ENCODE results near the gene ABLIM3. TPM values are rescaled to one million over a fixed set of nuclear protein-coding genes. Genes with fewer than 3 reads are reported as not detected.
A peak's percentile ranks its signal among the peaks of the same experiment; 100 is the strongest.

ABLIM3 gene
- total RNA-seq, 1 donor from 2014 or later = 3.9 TPM

GRCh38 chr5:149203921-149204441 is 62.7 kb downstream of the ABLIM3 start:
- peak overlapping the region; percentile 32 for H3K27ac ChIP-seq (ENCODE audit: low read depth, low read length)
- no peak overlapping the region for H3K4me2 ChIP-seq (ENCODE audit: low read length)
- no peak overlapping the region for H2AFZ ChIP-seq (ENCODE audit: low read depth, low read length)
- Mint-ChIP-seq H3K27ac (ENCODE audit: unreplicated experiment) (no peak overlapping the region), H3K27me3 (ENCODE audit: low read depth, unreplicated experiment) (peaks cover under 1% of the 10 kb centered on the region), H3K4me1 (ENCODE audit: low read depth, unreplicated experiment) (peaks cover 9% of the 10 kb centered on the region), H3K4me3 (ENCODE audit: unreplicated experiment) (no peak overlapping the region), H3K9me3 (ENCODE audit: unreplicated experiment) (no peaks in the 10 kb centered on the region), H3K36me3 (ENCODE audit: low read depth, unreplicated experiment) (no peaks in the 10 kb centered on the region)
- FAIRE-seq (peak; percentile 60), DNase-seq (ENCODE audit: low read depth) (peak; percentile 80)
- no peaks in the 10 kb centered on the region for H3K79me2 ChIP-seq (ENCODE audit: insufficient read depth, low read length)
- no peaks in the 10 kb centered on the region for H3K27me3 ChIP-seq (ENCODE audit: insufficient read depth, low read length)
- peaks cover 29% of the 10 kb centered on the region for H3K4me1 ChIP-seq (ENCODE audit: insufficient read depth, low read length)
- peak overlapping the region; percentile 5 for H3K9ac ChIP-seq (ENCODE audit: low read length)
- H3K4me3 ChIP-seq (ENCODE audit: insufficient read depth, low read depth, low read length) = no peak overlapping the region
- TF ChIP-seq CTCF (IDR thresholded peaks at IDR 0.05; ENCODE audit: insufficient read depth, low read depth, low read length) (no peak), EZH2 (IDR thresholded peaks at IDR 0.05; ENCODE audit: insufficient read depth, low read length) (no peak)
- H3K36me3 ChIP-seq (ENCODE audit: insufficient read depth, low read length) = peaks cover 15% of the 10 kb centered on the region
- H4K20me1 ChIP-seq (ENCODE audit: insufficient read depth, low read length) = no peaks in the 10 kb centered on the region
- no peaks in the 10 kb centered on the region for H3K9me3 ChIP-seq (ENCODE audit: insufficient read depth, low read depth, low read length)

GRCh38 chr5:149205625-149206523 is 64.6 kb downstream of the ABLIM3 start:
- H3K4me1 ChIP-seq (ENCODE audit: insufficient read depth, low read length) = peaks cover 41% of the 10 kb centered on the region
- H3K27ac ChIP-seq (ENCODE audit: low read depth, low read length) = peak overlapping the region; percentile 67

More at GRCh38 chr5:149205625-149206523, 64.6 kb downstream of the ABLIM3 start:
- Histone ChIP-seq H3K9ac (ENCODE audit: low read length) (peak overlapping the region; percentile 49), H2AFZ (ENCODE audit: low read depth, low read length) (no peak overlapping the region), H3K36me3 (ENCODE audit: insufficient read depth, low read length) (peaks cover 15% of the 10 kb centered on the region), H3K79me2 (ENCODE audit: insufficient read depth, low read length) (no peaks in the 10 kb centered on the region), H3K27me3 (ENCODE audit: insufficient read depth, low read length) (no peaks in the 10 kb centered on the region), H4K20me1 (ENCODE audit: insufficient read depth, low read length) (no peaks in the 10 kb centered on the region), H3K9me3 (ENCODE audit: insufficient read depth, low read depth, low read length) (no peaks in the 10 kb centered on the region), H3K4me2 (ENCODE audit: low read length) (peak overlapping the region; percentile 48), H3K4me3 (ENCODE audit: insufficient read depth, low read depth, low read length) (no peak overlapping the region)
- Mint-ChIP-seq H3K9me3 (ENCODE audit: unreplicated experiment) (no peaks in the 10 kb centered on the region), H3K4me1 (ENCODE audit: low read depth, unreplicated experiment) (peaks cover 9% of the 10 kb centered on the region), H3K27ac (ENCODE audit: unreplicated experiment) (peak overlapping the region; percentile 42), H3K4me3 (ENCODE audit: unreplicated experiment) (no peak overlapping the region), H3K27me3 (ENCODE audit: low read depth, unreplicated experiment) (no peaks in the 10 kb centered on the region), H3K36me3 (ENCODE audit: low read depth, unreplicated experiment) (no peaks in the 10 kb centered on the region)
- peak; percentile 77 for FAIRE-seq
- peak; percentile 88 for DNase-seq (ENCODE audit: low read depth)
- no peak for TF ChIP-seq CTCF (IDR thresholded peaks at IDR 0.05; ENCODE audit: insufficient read depth, low read depth, low read length)
- TF ChIP-seq EZH2 (IDR thresholded peaks at IDR 0.05; ENCODE audit: insufficient read depth, low read length) = no peak
